Daoy (cell line): ENCODE results near the gene MZT2A. TPM values are rescaled to one million over a fixed set of nuclear protein-coding genes. Genes with fewer than 3 reads are reported as not detected.
"Not testable (repeated sequence)": the region's sequence is repeated elsewhere in the genome, so short reads cannot be mapped to it uniquely, and the experiment has no call there.

Experiments
- DNase-seq: peaks from one replicate; pipeline ENCODE4 v3.0.0-alpha.2; 2015; ENCODE audit warnings: low read depth
- total RNA-seq: library from RNA; depleted of rRNA; stranded (reverse); fragments of >200 nt; shearing (Covaris generic); gene quantifications from 2 replicates; pipeline ENCODE4 v1.2.3, GENCODE V29; 2014; rRNA removed

Gene MZT2A, protein sequence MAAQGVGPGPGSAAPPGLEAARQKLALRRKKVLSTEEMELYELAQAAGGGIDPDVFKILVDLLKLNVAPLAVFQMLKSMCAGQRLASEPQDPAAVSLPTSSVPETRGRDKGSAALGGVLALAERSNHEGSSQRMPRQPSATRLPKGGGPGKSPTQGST
- 92.6 and 121 TPM in 2 replicates for total RNA-seq

DNA sequence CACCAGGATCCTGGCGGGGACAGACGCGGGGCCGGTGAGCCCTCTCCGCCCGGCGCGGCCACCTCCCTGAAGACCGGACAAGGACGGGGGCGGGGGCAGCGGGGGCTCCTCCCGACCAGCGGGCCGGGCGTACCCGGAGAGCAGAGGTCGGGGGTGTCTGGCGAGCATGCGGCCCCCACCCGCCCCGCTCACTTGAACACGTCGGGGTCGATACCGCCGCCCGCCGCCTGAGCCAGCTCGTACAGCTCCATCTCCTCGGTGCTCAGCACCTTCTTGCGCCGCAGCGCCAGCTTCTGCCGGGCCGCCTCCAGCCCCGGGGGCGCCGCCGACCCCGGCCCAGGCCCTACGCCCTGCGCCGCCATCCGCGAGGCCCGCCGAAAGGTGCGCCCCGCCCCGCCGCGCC is at the start of gene MZT2A:
Gene MZT2A (minus strand): TSS at position 383 of the 403 bp plus-strand sequence. CDS start 21 bp downstream, at position 362.
- DNase-seq, result not testable (repeated sequence)

DNA sequence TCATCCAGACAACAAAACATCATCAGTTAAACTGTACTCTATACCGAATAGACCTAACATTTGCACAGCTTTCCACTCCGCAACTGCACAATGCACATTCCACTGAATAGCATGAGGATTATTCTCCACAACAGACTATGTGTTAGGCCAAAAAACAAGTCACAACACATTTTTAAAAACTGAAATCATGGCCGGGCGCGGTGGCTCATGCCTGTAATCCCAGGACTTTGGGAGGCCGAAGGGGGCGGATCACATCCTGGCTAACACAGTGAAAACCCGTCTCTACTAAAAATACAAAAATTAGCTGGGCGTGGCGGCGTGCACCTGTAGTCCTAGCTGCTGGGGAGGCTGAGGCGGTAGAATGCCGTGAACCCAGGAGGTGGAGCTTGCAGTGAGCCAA is 46.7 kb upstream of the MZT2A start:
- not testable (repeated sequence) for DNase-seq

DNA sequence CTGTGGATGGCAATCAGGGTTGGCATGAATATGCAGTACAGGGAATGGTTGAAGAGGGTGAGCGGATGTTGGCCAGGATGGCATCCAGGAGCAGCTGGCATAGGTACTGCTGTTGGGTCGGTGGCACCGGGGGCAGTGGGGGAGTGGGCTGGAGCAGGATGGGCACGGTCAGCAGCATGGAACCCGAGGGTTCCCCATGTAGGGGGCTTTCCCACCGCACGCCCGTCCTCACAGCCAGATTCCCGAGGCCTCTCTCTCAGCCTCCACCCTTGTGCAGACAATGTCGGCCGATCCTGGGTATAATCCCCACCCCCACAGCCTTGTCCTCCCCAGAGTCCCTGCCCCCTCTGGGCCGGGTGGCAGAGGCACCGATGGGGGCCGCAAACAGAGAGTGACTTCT is 44.6 kb upstream of the MZT2A start:
- DNase-seq, result not testable (repeated sequence)

DNA sequence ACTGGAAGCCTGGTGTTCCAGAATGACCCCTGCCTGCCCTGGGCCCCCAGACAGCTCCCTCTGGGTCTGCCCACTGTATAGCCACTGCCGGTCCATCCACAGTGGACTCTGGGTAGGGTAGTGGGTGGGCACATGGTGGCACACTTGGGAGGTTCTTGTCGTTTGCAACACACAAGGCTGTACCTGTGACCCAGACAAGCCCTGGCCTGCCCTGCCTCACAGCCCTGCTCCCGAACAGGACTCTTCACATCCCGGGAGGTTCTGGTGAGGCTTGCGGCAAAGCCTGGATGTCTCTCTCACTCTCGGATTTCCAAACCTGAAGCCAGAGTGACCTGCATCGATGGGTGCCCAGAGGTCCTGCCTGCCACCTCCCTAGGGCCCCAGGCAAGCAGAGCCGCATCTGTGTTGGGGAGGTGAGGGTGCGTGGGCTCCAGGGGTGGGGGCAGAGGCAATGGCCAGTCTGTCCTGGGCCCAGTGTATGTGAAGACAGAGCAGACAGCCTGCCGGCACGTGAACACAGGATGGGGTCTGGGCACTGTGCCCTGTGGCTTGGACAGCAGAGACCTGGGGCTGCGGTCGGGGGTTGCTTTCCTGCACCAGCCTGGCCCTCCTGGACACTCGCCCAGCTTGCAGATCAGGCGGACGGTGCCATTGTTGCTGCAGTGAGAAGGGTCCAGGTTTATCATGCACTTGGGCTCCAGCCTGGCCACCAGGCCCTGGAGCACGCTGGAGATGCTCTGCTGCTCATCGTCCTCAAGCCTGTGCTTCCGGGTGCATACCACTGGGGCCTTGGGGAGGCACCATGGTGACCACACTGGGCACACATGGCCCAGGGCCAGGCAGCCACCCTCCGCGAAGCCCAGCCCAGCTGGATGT is 44.0 kb upstream of the MZT2A start:
- DNase-seq, result not testable (repeated sequence)

DNA sequence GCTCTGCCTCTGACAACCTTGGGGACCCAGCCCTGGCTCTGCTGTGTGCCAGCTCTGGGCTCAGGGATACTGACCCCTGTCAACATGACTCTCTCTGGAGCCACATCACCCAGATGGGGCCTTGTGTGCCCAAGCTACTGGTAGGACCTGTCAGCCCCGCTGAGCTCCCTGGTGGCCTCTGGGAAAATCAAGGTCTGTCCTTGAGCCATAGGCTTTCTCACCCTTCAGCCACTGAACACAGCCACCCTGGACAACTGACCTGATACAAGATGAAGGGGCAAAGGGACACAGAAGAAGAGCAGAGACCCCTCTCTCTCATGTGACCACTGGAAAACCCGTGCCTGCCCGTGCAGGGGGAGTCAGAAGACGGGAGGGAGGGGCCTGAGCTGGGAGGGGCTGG is 43.3 kb upstream of the MZT2A start:
- no peak for DNase-seq

DNA sequence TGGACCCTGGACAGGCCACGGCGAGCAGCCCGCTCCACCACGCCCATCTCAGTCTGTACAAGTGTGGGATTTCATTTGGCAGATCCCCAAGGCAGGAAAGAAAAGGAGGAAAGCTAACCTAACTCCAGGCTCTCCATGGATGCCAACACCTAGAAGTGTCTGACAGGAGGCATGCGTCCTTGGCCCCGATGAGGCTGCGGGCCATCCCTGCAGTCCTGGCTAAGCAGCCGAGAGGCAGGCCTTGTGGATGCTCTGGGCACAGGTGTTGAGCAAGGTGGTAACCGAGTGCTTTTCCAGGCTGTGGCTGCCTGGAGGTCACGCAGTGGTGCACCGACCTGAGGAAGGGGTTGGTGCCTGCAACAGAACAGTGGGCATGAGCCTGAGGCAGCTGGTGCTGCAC is 42.8 kb upstream of the MZT2A start:
- not testable (repeated sequence) for DNase-seq

DNA sequence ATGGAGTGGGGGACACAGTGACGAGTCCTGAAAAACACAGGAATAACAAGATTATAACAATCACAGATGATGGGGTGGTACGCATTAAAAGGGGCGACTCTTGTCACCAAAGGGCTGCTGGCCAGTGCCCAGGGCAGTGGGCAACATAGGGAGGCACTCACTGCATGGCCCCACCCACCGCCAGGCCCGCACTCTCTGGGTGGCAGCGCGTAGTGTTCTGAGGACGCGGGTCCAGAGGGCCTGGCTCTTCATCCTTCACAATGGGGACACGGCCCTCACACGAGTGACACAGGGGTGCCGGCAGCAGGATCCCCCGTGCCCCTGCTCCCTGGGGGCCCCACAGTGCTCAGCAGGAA is 42.1 kb upstream of the MZT2A start:
- DNase-seq, result not testable (repeated sequence)

DNA sequence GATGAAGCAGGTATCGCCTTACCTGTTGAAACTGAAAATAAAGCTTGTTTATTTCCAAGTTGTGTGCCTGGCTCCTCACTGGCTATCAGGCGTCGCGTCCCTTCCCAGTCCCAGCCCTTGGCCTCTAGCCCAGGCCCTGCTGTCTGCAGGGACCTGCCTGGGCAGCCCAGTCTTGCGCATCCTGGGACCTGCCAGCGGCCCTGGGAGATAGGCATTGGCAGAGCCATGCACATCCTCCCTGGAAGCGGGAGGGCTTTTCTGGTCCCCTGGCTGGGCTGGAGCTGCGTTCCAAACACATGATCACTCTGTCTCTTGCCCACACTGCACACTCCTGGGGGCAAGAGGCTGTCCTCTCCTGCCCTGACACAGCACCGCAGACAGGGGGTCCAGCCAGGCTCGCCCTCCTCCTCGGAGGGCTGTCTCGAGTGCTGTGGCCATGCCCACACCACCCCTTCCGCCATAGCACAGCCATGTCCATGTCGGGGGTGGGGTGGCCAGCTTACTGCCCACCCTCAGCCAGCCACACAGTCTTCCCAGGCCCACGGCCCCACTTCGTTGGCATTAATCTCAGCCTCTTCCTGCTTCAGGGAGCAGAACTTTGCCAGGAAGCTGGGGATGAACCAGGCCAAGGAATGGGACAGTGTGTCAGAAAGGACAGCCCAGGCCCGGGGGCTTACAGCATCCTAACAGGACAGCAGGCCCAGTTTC is 41.6 kb upstream of the MZT2A start:
- not testable (repeated sequence) for DNase-seq

GRCh38 chr2:131532723-131533608 is 40.8 kb upstream of the MZT2A start:
- DNase-seq, result not testable (repeated sequence)

DNA sequence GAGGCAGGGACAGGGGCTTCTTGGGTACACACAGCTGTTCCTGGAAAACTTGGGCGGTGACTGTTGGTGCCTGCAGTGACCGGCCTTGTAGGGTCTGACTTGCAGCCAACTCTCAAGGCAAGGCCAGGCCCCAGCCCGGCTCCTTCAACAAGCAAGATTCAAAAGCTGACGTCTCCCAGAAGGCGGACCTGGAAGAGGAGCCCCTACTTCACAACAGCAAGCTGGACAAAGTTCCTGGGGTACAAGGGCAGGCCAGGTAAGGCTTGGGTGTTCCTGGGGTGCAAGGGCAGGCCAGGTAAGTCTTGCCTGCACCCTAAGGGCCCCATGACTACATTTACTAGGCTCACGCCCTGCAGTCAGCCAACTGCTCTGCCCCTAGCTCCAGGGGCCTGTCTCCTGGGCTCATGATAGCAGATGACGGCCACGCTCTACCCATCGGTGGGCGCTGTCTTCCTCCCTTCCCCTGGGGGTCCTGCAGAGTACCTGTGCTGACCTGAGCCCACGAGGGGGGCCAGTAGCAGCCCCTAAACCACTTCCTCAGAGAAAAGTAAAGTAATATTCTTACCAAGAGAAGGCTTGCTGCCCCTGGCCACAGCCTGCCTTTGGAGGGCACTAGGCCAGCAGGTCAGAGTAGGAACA is 39.5 kb upstream of the MZT2A start:
- DNase-seq, result not testable (repeated sequence)

DNA sequence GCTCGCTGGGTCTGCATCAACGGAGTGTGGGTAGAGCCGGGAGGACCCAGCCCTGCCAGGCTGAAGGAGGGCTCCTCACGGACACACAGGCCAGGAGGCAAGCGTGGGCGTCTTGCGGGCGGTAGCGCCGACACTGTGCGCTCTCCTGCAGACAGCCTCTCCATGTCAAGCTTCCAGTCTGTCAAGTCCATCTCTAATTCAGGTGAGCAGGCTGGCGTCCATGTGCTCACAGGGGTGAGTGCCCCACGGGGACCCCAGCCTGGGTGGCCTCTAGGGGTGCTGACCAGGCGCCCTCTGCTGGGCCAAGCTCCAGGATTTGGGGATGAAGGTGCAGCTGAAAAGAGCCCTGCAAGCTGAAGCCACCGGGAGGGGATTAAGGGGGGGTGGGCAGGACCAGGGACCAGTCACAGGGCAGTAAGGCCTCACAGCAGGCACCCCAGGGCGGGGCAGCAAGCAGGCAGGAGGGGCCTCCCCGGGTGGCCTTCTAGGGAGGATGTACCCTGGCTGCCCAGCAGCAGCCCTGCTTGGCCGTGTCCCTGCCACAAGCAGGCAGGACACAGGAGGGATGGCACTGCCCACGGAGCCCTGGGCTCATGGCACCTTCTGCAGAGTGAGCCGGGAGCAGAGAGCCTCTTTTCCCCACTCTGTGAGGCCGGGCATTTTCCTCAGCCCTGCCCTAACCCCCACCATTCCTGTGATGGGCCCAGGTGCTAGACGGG is 38.6 kb upstream of the MZT2A start:
- DNase-seq, result not testable (repeated sequence)

- DNase-seq, result not testable (repeated sequence)
Observed at GRCh38 chr2:131529864-131530445, 37.8 kb upstream of the MZT2A start.

DNA sequence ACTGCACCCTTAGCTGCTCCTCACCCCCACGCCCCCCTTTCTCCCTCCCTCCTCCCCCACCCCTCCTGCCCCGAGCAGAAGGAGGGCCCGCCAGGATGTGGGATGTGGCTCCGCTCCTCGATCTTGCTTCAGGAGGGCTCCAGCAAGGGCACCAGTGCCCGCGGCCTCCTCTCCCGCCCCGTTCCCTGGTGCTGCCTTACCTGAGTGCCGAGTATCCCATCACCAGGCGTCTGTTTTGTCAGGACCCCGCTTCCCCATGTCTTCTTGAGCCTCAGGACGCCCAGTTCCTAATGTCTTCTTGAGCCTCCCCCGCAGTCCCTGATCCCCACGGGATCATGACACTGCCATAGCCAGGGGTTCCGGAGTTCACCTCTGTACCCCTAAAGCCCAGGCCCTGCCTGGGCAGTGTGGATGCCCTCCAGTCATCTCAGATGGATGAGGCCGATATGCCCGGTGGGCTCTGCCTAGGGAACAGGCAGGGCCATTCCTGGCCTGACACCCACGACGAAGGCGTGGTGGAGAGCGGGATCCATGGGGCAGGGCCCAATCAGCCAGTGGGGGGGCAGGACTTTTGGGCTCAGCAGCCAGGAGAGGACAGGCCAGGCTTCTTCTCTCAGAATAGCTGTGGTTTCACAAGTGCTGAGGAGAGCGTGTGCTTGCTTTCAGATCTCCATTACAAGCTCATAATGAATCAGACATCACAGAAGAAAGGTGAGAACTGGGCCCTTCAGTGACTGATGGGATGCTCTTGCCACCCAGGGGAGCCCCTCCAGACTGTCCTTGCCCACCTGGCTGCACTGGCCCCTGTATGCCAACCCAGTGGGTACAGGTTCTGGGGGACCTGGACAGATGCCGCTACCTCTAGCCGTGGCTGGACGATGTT is 37.0 kb upstream of the MZT2A start:
- DNase-seq, result not testable (repeated sequence)

GRCh38 chr2:131527131-131528001 is 35.2 kb upstream of the MZT2A start, which contains the start of gene CCDC74A:
Gene CCDC74A, plus strand, starts transcription at chr2:131527888. Its CDS starts 83 bp downstream, at chr2:131527971.
- DNase-seq, result peak; percentile 74

DNA sequence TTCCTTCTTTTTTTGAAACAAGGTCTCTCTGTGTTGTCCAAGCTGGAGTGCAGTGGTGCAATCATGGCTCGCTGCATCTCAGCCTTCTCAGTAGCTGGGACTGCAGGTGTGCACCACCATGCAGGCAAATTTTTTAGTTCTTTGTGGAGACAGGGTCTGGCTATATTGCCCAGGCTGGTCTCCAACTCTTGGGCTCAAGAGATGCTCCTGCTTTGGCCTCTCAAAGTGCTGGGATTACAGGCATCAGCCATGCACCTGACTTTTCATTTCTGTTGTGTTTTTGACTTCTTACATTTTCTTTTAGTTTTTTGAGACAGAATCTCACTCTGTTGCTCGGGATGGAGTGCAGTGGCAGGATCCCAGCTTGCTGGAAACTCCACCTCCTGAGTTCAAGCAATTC is 33.1 kb upstream of the MZT2A start:
- not testable (repeated sequence) for DNase-seq

GRCh38 chr2:131521961-131522781 is 30.0 kb upstream of the MZT2A start:
- DNase-seq, result no peak

GRCh38 chr2:131521524-131521923 is 29.3 kb upstream of the MZT2A start:
- not testable (repeated sequence) for DNase-seq
